Measurements from ENCODE around the gene APLF.
"Not testable (repeated sequence)": the region's sequence is repeated elsewhere in the genome, so short reads cannot be mapped to it uniquely, and the experiment has no call there.

APLF gene

DNA sequence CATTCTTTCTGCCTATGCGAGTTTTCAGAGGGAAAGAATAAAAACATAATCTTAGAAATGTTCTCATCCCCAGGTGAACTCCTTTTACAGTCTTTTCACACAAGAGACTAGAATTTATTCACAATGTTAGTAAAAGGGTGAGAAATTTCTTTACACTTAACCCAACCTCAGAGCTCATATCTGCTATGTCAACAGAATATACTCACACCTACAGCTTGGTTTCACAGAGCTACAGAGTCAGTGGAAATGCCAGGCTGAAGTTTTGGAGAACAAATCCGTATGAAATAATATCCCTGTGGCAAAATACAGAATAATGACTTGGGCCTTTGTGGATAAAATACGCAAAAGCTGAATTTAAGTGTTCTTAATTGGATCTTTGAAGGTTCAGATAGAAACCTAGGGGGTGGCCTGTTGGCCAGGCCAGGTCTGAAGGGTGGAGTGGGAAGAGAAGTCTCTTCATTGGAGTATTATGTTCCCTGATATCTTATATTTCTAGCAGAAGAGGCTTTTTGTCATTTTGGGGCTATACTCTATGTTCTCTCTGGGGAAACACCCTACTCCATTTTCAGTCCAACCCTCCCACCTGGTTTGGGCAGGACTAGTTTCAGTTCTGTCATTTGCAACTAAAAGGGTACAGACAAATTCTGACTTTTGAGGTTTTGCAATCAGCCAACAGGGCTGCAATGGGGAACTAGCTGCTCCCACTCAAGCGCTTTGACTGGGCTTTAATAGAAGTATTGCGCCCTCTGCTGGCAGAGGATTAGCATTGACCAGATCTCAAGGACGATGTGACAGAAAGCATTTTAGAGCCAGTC is 26.0 kb upstream of the APLF start:
- peak; percentile 87 for DNase-seq (ENCODE audit: low read depth)

DNA sequence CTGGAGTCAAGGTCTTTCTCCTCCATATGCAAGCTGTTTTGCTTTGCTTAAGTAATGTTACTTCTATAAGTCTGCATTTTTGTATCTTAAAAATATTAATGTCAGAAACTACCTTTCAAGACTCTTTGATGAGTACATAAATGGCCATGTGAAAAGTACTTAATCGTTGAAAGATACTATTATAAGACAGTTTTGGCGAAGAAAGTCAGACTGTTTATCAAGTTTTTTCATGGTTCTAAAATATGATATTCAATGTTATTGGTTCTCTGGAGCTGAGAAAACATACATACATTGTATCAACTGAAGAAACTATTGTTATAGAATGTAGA is 25.4 kb upstream of the APLF start:
- DNase-seq (ENCODE audit: low read depth), result no peak

DNA sequence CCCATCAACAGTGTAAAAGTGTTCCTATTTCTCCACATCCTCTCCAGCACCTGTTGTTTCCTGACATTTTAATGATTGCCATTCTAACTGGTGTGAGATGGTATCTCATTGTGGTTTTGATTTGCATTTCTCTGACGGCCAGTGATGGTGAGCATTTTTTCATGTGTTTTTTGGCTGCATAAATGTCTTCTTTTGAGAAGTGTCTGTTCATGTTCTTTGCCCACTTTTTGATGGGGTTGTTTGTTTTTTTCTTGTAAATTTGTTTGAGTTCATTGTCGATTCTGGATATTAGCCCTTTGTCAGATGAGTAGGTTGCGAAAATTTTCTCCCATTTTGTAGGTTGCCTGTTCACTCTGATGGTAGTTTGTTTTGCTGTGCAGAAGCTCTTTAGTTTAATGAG is 21.0 kb upstream of the APLF start:
- not testable (repeated sequence) for DNase-seq (ENCODE audit: low read depth)

DNA sequence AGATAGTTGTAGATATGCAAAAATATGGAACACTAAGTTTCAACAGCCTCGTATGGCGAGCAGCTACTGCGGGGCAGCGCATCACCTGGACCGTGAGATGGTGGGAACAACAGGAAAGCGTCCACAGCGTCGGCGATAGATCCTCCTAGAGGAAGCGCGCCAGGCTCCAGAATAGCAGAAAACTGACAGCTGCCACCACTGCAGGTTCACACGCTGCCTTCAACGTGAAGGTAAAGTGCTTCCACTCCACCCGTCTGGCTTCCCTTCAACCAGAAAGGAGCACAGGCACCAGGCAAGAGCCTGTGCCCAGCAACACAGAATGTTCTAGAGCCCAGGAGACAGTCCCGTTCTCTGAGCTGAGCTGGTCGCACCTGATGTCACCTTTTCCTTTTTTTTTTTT is 20.3 kb upstream of the APLF start:
- no peak for DNase-seq (ENCODE audit: low read depth)

DNA sequence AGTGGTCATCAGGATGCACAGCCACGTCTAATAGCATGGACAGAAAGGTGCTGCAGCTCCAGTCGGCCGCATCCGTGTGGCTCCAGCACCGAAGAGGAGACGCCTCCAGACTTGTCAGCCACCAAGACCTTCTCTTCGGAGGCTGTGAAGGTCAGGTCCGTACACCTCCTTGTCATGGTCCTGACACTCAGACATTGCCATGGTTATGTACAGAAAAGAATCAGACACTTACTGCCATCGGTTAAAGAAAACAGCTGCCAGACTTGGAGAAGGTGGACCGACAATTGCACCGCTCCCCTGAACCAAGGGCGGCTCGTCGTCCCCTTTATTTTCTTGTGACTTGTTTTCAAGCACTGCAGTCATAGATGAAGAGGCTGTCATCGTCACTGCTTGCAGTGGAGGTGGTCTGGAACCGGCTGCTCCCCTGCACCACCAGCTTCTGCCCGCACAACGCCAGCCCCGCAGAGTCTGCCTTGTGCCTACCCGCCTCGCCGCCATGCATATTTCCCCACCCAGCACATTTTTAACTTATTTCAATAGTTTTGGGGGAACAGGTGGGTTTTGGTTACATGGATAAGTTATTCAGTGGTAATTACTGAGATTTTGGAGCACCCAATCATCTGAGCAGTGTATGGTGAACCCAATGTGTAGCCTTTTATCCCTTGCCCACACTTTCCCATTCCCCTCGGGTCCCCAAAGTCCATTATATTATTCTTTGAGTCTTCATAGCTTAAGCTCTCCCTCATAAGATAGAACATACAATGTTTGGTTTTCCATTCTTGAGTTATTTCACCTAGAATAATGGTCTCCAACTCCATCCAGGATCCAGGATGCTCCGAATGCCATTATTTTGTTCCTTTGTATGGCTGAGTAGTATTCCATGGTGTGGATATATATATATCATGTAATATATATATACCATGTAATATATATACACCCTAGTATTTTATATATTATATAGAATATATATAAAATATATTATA is 18.4 kb upstream of the APLF start:
- no peak for DNase-seq (ENCODE audit: low read depth)

DNA sequence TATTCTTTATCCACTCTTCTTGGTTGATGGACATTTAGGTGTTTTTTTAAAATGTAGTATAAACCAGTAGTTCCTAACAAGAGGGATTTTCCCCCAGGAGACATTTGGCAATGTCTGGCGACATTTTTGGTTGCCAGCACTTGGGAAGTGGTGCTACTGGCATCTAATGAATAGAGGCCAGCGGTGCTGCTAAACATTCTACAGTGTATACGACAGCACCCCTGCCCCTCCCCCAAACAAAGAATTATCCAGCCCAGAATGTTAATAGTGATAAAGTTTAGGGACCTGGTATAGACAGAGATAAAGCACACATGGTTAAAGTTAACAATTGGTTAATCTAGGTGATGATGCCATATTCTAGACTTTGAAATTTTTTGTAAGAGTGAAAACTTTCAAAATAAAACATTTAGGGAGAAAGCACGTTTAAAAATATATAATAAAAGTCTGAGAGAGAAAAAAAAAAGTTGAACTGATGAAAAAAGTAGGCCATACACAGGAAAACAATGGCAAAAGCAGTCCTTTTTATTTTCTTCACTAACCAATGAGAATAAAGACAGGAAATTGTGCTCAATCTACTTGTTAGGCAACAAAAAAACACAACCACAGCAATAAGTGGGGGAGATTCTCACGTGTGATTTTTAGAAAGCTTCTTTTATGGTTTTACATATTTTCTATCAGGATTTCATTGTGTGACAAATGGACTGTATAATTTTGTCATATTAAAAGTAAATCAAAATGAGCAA is 15.1 kb upstream of the APLF start:
- no peak for DNase-seq (ENCODE audit: low read depth)

DNA sequence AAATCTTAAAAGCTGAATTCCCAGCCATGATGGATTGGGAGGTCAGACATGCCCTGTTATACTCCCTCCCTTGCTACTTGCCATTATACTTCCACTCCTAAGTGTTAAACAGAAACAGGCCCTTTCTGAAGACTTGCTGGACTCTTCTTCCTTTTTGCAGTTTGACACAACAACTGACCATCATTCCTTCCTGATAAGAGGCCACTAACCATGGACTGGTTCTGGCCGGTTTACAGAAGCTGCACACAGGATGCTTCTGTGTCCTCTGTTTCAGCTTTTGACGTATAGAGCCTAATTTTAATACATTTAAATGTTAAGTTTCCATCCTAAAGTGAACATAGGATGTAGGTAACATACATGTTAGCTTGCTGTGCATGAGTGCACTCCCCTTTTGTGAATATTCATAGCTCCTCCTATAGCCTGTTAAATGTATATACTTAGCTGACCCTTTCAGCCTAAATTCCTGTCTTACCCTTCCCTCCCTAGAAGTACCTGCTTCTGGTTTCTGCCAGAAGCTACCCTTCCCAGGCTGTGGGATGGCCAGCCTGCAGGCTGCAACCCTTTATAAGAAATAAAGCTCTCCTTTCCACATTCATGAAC is 13.5 kb upstream of the APLF start:
- DNase-seq (ENCODE audit: low read depth), result no peak

DNA sequence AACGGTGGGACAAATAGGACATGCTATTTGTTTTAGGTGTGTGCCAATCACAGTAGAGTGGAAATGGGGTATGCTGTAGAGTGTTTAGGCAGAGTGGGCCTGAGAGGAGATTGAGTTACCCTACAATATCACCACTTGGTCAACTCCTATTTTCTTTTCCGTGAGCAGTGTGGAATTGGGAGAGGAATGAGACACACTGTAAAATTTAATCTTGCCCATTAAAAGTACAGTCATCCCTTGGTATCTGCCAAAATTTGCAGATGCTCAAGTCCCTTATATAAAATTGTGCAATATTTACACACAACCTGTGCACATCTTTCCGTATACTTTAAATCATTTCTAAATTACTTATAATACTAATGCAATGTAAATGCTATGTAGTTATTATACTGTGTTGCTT is 12.7 kb upstream of the APLF start:
- no peak for DNase-seq (ENCODE audit: low read depth)

DNA sequence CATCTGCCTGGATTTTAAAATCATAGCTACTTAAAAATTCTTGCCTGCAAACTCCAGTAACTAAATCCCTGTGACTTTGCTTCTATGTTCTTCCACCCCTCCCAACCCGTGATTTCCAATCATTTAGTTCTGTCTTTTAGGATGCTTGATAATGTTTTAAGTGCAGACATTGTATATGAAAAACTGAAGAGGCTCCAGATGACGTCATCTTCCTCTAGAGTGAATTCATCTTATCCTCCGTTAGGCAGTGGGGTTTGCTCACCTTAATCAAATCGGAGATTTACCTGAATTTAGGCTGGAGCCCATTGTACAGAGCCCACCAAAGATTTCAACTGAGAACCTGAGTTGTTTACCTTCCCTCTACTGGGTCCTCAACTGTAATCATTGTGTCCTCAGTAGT is 11.2 kb upstream of the APLF start:
- no peak for DNase-seq (ENCODE audit: low read depth)

DNA sequence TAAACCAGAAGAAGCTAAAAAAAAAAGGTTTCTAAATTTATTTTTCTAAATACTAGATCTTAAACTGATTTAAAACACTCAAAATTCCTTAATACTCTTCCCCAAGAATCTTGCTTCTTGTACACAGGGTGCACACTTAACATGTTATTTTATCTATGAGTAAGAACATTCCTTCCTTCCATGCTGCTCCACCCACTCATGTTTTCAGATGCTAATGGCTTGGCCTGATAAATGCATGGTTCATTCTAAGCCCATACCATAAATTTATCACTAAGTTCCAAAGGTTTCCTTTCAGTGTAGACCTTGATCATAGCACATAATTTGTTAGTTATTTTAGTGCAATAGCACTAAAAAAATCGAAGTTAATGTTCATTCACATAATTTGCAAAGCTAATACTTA is 8.4 kb upstream of the APLF start:
- DNase-seq (ENCODE audit: low read depth), result peak; percentile 69

DNA sequence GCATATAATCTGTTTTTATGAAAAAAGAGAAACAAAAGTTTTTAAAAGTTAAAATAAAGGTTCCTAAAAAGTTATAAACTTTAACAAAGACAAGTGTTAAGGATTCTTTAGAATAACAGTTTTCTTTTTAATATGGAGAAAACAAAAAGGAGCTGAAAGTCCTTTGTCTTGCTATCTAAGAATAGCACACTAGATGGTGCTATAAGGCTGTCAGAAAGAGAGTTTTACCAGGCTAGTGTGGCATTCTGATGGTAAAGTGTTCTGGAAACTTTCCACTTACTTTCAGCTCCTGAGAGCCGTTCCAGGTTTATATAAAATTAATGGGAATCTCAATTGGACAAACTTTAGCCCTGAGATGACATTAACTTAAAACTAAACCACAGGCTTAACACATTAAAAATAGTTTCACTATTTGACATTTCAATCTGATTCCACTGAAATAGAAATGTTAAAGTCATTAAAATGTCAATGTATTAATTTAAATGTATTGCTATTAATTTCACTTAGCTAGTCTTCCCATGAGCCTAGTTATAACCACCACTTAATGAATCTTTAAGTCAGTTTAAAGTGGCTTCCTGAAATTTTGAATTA is 4.0 kb upstream of the APLF start:
- peak; percentile 51 for DNase-seq (ENCODE audit: low read depth)

DNA sequence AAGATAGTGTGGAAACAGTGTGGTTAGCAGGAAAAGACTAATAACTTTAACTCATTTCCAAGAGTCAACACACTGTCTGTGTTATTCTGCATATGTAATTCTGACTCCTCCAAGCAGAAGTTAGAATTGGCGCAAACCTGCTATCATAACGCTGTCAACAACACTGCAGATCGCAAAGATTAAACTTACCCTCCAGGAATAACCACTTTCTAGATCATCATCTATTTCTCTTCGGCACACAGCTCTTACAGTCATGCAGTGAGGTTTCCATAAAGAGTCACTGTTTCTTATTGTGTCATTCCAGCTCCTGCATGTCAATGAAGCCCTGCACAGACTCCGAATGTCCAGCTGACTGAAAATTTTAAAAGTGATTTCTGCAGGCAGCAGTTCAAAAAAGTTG is 2.7 kb upstream of the APLF start:
- no peak for DNase-seq (ENCODE audit: low read depth)

DNA sequence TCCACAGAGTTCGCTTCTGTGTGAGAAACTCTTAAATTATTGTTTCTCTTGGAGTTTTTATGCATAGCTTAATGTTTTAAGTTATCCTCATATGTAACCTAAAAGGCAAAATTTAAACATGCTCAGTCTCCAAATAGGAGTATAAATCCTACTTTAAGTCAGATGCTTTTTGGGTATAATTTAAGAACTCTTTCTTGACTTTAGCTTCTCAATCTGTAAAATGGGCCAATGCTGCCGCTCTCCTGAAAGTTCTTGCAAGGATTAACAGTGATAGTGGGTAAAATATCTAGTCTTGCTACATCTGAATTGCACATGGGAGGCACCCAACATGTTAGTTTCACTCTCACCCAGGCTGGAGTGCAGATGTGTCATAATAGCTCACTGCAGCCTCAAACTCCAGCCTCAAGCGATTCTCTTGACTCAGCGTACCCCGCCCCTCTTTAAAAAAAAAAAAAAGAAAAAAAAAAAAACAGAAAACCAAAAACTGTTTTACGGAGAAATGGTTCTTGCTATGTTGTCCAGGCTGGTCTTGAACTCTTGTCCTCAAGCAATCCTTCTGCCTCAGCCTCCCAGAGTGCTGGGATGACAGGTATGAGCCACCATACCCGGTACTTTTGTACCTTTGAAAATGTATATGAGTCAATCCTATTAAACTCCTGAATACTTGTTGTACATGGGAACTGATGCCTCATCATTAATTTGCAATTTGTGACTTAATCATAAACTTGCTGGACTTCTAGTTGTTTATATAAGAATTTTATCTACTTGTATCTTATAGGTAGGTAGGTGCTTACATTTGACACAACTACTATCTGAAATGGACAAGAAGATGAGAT is 2.1 kb upstream of the APLF start:
- DNase-seq (ENCODE audit: low read depth), result peak; percentile 41

DNA sequence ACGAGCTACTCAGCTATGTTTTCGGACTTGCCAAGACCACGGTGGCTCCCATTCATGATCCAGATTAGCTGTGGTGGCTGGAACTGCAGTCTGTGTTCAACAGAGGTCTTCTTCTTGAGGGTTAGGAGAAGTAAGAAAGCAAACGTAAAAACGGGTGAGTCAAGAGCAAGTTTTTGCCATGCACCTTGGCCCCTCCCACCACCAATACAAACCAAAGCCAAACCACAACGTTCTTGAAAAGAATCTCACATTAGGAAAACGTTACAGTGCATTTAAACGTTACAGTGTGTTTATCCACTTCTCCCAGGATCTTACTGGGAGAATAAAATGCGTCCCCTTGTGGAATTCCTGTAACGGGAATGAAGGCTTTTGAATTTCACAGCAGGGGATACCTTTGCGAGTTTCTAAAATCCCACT is 1.0 kb upstream of the APLF start:
- peak; percentile 88 for DNase-seq (ENCODE audit: low read depth)

DNA sequence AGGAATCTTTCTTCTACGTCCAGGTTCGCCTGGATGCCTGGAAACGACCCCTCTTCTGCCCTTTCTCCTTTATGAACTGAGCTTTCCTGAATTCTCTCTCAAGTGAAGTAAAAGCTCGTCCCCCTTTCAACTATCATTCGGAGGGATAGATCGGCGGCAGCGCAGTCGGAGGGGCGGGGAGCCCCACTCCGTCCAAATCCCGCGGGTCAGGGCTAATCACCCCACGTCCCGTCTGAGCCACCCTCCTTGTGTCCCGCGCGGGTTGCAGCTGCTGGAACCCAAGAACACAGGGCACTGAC is 658 bp upstream of the APLF start:
- no peak for DNase-seq (ENCODE audit: low read depth)

DNA sequence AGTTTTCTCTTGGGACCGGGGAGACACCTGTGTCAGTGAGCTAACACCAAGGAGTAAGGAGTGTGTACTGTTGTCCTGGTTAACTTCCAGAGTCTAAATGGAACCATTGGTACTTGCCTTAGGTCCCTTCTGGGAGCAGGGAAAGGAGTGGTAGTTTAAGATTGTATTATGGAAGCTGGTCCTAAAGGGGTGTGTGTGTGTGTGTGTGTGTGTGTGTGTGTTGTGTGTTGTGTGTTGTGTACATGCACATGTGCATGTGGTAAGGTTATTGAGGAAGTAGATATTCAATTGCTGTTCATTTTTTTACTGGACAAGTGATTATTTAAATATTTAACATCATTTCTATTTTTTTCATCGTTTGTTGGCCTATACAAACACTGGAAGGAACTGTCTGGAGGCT is 1.4 kb downstream of the APLF start:
- DNase-seq (ENCODE audit: low read depth), result no peak

DNA sequence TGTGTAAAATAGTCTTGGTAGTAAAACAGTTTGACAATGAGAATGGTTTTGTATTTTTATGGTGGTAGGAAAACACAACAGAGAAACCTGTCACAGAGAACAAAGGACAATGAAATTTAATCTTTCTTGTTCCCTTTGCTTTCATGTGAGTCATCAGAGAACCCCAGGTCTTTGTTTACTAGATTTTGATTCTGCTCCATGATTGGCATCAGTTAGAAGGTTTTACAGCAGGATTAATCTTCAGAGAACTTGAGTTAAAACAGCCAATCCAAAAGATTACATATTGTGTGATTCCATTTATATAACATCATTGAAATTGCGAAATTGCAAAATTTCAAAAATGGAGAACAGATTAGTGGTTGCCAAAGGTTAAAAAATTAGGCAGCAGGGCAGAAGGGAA is 2.5 kb downstream of the APLF start:
- DNase-seq (ENCODE audit: low read depth), result peak; percentile 39

DNA sequence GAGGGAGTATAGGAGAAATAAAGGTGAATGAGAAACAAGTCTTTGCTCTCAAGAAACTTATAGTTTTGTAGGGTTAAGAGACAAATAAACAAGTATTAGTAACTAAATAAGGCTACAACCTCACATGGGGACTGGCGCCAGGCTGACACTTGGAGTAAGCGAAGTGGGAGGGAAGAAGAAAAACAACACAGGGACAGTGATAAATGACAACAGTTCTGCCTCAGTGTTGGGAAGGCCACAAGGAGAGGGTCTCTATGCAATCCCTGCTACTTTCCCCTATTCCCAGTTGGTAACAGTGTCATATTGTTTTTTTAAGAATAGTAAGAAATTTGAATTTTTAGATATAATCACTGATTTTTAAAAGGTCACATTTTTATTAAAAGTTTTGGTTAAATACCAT is 4.0 kb downstream of the APLF start:
- no peak for DNase-seq (ENCODE audit: low read depth)

DNA sequence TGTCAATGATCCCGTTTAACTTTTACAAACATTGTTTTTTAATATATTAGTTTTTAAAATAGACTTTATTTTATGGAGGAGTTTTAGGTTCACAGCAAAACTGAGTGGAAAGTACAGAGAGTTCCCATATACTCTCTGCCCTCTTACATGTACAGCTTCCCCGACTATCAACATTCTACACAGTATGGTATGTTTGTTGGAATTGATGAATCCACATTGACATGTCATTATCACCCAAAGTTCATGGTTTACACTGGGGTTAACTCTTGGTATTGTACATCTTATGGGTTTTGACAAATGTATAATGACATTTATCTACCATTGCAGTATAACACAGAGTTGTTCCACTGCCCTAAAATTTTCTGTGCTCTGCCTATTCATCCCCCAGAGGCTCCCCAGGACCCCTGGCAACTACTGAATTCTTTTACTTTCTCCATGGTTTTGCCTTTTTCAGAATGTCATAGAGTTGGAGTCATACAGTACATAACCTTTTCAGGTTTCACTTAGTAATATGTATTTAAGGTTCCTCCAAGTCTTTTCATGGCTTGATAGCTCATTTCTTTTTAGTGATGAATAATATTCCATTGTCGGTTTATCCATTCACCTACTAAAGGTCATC is 5.5 kb downstream of the APLF start:
- DNase-seq (ENCODE audit: low read depth), result no peak

DNA sequence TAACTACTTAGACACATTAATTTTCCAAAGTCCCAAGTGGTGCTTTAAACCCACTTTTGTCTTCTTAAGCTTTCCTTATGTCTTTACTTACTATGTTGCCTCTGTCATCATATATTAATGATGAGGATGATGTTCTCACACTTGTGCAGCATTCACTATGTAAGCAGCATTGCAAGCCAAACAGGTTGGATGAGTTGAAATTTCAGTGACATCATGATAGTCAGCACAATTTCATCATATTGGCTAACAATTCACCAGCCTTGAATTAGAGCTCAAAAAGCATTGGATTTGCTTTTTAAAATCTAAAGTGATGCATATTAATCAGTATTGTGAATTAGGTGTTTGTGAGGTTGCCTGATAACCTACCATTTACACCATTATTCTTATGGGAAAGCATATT is 7.7 kb downstream of the APLF start:
- no peak for DNase-seq (ENCODE audit: low read depth)

DNA sequence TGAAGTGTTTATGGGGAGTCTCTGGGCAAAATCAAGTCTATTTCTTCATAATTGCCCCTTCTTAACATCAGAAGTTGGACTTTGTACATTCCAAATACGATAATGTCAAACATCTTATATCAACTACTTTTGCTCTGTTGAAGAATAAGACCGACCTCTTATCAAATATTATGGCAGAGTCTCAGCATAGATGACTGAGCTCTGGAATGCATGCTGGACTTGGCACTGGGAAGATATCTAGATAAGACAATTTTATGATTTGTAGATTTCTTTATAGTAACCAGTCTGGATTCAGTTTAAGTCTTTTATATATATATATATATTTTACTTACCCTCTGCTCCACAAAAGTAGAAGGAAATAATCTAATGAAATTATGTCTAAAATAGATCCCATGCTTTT is 8.2 kb downstream of the APLF start:
- DNase-seq (ENCODE audit: low read depth), result no peak

Measured in iris pigment epithelial cell (primary cell).